Stimulated activated CD4-positive, alpha-beta T cell treated with anti-CD3 and anti-CD28 coated beads, Interleukin-12 subunit alpha, Interleukin-12 subunit beta, amount 100 ng/mL, for 48 hours (primary cell): Measurements from ENCODE around the gene PANX1.
"Not testable (repeated sequence)": the region's sequence is repeated elsewhere in the genome, so short reads cannot be mapped to it uniquely, and the experiment has no call there.

Experiments used
- DNase-seq, 3 donors: peaks; one replicate each; pipeline ENCODE4 v3.0.0-alpha.2; 2020; ENCODE audit warnings: low read depth in 2 of 3, low spot score in 1 of 3

PANX1 gene

DNA sequence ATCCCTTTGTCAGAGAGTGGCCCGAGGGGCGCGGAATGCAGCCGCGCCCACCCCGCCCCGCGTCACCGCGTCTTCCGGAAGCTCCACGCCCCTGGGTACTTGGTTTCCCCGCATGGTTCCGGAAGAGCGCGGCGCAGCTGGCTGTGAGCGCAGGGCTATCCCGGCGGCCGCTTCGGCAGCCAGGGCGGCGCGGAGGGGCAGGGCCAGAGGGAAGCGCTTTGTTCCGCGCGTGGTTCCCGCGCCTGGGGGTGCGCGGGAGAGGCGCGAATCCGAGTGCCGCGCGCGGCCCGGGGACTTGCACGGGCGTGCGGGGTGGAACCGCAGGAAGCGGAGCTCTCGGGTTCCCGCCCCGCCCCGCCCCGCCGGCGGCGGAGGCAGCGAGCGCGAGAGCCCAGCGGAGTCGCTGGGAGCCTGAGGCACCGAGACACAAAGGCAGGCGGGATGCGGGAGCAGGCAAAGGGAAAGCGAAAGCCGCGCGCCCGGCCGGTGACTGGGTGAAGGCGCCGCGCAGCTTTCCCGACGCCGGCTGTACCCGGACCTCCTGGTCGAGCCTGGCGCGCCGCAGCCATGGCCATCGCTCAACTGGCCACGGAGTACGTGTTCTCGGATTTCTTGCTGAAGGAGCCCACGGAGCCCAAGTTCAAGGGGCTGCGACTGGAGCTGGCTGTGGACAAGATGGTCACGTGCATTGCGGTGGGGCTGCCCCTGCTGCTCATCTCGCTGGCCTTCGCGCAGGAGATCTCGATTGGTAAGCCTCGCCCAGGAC, at the start of gene PANX1:
PANX1 (plus strand) TSS at position 96 of the 766 bp plus-strand sequence; CDS start at position 568, 472 bp downstream.
- peak in 2 of 3 donors; percentile 45 to 72 for DNase-seq

- no peak for DNase-seq
Measured at GRCh38 chr11:94084164-94084563, 44.5 kb upstream of the PANX1 start.

DNA sequence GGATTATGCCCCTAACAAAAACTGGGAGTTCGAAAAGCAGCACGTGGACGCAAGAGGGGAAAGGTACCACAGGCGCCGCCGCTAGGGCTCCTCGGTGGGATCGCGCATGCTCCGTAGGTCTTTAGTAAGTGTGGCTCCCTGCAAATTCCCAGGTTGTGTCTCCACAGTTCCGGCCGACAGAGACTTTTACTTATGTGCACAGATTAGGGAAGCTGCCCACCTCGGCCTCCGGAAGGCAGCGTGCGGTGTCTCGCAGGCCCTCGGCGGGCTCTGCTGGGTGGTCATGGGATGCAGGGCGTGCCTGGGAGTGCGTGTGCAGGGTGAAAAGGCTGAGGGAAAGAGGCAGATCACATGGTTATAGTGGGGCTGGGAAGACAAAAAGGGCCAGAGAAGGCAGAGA, 39.7 kb upstream of the PANX1 start:
- no peak for DNase-seq

DNA sequence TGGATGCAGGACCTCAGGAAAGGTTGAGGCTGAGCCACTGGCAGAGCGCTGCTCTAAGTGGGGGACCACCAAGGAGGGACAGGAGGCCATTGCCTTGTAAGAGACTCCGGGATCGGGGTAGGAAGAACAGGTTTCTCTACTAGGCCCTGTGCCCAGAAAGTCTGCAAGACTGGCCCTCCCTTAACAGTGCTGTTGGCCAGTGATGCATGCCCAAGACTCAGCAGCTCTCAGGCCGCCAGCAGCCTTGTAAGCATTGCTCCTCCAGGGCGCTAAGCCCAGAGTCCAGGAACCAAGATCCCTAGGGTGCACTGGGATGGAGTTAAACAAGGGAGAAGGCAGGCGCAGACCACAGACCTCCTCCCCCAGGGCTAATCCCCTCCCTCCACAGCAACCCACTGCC, 39.3 kb upstream of the PANX1 start:
- DNase-seq: no peak

DNA sequence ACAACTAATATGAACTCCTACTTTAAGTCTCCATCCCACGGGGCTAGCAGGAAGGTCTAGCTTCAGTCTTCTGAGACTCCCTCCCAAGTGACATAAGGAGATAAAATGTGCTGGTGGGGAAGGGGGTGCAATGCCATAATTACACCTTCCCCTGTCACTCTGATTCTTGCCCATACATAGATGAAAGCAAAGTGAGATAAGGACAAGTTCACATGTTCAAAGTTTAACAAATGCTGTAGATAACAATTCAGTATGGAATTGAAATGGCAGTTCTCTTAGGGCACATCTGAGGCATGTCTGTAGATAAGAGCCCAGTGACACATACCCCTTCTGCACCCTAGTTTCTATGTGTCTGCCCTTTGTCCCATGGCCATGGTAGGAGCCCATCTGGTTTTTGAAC, 38.2 kb upstream of the PANX1 start:
- DNase-seq: no peak

DNA sequence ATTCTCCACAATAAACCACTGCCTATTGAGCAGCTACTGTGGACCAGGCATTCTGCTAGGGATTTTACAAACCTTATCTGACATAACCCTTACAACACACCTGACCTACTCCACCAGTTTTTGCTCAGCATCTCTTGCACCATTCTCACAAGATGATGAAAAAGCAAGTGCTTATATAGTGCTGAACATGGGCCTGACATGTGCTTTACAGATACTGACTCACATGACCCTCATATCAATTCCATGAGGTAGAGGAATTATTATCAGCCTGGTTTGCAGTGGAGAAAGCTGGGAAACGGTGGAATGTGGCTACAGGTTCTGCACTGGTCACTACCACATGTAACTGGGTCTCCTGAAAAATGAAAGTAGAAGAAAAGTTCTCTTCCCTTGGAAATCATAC, 37.5 kb upstream of the PANX1 start:
- no peak for DNase-seq

- DNase-seq: no peak
Measured at GRCh38 chr11:94100253-94100652, 28.4 kb upstream of the PANX1 start.

DNA sequence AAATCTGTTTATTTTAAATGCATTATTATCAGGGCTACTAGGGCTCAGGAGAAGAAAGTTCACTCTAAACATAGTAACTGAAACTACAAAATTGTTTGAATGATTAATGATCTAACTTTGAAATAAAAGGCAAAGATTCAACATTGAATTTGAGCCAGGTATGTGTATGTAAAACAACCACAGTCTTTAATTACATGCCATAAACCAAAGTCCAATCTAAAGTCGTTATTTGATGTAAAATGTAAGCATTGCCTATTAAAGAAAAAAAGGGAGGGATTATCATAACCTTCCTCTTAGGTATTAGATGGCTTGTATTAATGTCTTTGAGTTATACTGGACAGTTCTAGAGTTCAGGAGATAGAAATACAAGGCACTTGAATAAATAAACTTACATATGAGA, 25.2 kb upstream of the PANX1 start:
- no peak for DNase-seq

DNA sequence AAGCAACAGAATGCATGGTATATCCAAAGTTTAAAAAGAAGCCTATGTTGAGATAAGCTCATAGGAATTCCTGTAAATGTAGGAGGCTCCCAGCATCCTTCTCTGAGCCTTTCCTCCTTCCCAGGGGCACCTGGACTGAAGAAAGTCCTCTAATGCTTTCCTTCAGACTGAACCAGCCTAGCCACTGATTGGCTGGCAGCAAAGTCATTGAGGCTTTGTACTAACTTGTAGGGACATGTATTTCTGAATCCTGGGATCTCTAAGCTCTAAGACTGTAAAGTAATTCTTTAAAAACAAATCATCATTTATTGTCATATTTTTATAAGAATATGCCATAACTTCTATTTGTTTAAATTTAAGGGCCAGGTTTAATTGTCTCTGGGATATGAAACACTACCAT, 23.9 kb upstream of the PANX1 start:
- DNase-seq: no peak

- DNase-seq: no peak
Measured at GRCh38 chr11:94106716-94107115, 21.9 kb upstream of the PANX1 start.

GRCh38 chr11:94107363-94107762, 21.3 kb upstream of the PANX1 start:
- no peak for DNase-seq

- DNase-seq: no peak
Measured at GRCh38 chr11:94111241-94111640, 17.4 kb upstream of the PANX1 start.

- no peak for DNase-seq
Measured at GRCh38 chr11:94111660-94112059, 17.0 kb upstream of the PANX1 start.

- no peak for DNase-seq
Measured at GRCh38 chr11:94112206-94112953, 16.3 kb upstream of the PANX1 start.

DNA sequence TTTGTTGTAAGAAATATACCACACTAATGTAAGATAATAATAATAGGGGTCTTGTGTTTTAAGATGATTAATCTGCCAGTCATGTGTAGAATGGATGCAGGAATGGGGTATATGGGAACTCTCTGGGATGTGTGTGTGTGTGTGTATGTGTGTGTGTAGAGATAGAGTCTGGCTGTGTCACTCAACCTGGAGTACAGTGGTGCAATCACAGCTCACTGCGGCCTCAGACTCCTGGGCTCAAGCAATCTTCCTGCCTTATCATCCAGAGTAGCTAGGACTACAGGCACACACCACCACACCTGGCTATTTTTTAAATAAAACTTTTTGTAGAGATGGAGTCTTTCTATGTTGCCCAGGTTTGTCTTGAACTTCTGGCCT, 11.5 kb upstream of the PANX1 start:
- no peak for DNase-seq

DNA sequence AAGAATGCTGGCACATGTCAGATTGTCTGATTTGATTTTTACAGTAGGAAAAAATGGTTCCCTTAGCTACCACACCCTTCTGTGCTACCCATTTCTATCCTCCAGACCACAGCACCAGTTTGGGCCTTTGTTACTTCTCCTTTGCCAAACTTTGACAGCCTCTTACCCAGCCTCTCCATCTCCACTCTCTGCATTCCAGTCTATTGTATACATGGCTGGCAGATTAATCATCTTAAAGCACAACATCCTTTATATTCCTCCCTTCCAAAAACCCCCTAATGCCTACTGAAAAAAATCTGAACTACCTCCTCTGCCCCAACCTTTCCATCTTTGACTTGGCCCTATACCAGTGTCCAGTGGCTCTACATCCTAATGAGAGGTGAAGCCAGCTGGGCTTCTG, 10.8 kb upstream of the PANX1 start:
- no peak for DNase-seq

GRCh38 chr11:94119676-94120075, 9.0 kb upstream of the PANX1 start:
- not testable (repeated sequence) for DNase-seq

GRCh38 chr11:94120516-94120915, 8.1 kb upstream of the PANX1 start:
- not testable (repeated sequence) for DNase-seq

DNA sequence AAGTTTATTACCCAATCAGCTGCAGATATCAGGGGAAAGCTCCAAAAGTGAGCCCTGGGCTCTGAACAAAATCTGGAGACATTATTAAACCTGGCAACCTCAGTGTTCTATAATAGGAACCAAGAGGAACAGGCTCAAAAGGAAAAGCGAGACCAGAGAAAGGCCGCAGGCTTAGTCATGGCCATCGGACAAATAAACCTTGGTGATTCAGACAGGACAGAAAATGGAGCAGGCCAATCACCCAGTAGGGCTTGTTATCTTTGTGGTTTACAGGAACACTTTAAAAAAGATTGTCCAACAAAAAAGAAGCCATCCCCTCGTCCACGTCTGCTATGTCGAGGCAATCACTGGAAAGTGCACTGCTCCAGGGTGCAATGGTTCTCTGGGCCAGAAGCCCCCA, 7.7 kb upstream of the PANX1 start:
- no peak for DNase-seq

DNA sequence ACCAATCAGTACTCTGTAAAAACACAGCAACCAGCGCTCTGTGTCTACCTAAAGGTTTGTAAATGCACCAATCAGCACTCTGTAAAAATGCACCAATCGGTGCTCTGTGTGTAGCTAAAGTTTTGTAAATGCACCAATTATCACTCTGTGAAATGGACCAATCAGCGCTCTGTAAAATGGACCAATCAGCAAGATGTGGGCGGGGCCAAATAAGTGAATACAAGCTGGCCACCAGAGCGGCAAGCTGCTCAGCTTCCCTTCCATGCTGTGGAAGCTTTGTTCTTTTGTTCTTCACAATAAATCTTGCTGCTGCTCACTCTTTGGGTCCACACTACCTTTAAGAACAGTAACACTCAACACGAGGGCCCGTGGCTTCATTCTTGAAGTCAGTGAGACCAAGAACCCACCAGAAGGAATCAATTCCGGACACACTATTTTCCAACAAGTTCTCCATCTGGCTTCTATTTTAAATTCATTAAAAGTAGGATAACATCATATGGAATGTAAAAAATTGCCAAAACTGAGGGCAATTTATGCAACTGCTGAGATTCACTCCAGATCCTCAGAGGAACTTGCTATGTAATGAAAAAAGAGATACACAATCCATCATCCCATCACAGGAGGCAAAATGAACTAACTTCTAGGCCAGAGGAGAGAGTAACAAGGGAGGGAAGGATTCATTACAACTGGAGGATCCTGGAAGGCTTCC, 3.1 kb upstream of the PANX1 start:
- DNase-seq: no peak

- DNase-seq: no peak
Measured at GRCh38 chr11:94127638-94128037, 1.0 kb upstream of the PANX1 start.

DNA sequence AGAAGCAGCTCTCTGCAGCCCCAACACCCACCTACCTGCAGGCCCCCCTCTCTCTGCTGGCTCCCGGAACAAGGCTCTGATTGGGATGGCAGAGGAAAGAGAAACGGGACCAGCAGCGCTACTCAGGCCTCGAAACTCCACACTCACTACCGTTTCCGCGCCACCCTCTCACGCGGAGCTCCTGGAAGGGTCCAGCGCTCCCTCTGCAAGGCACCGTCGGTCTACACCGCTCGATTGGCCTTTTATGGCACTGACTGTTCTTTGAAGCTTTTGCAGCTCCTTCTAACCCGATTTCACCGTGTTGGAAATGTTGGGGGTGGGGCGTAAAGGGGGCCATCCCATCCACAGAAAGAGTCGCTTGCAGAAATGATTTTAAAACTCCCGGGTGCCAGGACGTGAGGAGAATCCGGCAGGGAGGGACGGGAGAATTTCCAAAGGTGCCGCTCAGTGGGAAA, 323 bp upstream of the PANX1 start:
- peak in 1 of 3 donors; percentile 46 for DNase-seq
